Activated T-cell treated with anti-CD3 and anti-CD28 coated beads, Interleukin-2, amount 50 U/mL, for 72 hours (primary cell): ENCODE results near the gene SEMA6A. TPM values are rescaled to one million over a fixed set of nuclear protein-coding genes. Genes with fewer than 3 reads are reported as not detected.

Experiments
- ATAC-seq, 2 donors: fragments of 150-1000 bp; cut with Tn5 transposase; replicated peaks in 1 of 2; 2 replicates each; pipeline ENCODE4 v1.10.0; 2021; ENCODE audit warnings: moderate library complexity in 2 of 2, mild to moderate bottlenecking in 1 of 2
- DNase-seq, 2 donors: peaks; one replicate each; pipeline ENCODE4 v3.0.0; 2021 to 2022; ENCODE audit warnings: mixed read lengths in 1 of 2
- H3K27ac Mint-ChIP-seq: one replicate; pipeline ENCODE4 v1.8.0; 2022; ENCODE audit warnings: mild to moderate bottlenecking, moderate library complexity, mixed read lengths
- H3K27me3 Mint-ChIP-seq: one replicate; pipeline ENCODE4 v1.8.0; 2022; ENCODE audit warnings: low read depth, mixed read lengths
- H3K36me3 Mint-ChIP-seq, 2 donors: one replicate each; pipeline ENCODE4 v1.8.0; 2022; ENCODE audit warnings: mixed read lengths in 2 of 2, mild to moderate bottlenecking in 1 of 2; ENCODE audit not compliant: insufficient read depth in 2 of 2
- H3K4me1 Mint-ChIP-seq: one replicate; pipeline ENCODE4 v1.8.0; 2022; ENCODE audit warnings: low read depth, mixed read lengths
- H3K4me3 Mint-ChIP-seq, 2 donors: one replicate each; pipeline ENCODE4 v1.8.0; 2022; ENCODE audit warnings: mild to moderate bottlenecking in 2 of 2, mixed read lengths in 2 of 2, moderate library complexity in 2 of 2
- H3K9me3 Mint-ChIP-seq, 2 donors: one replicate each; pipeline ENCODE4 v1.8.0; 2022; ENCODE audit warnings: mixed read lengths in 2 of 2
- total RNA-seq, 2 donors: library from RNA; stranded (reverse); gene quantifications; one replicate each; pipeline ENCODE4 v1.2.3, GENCODE V29; 2022

Gene SEMA6A
- total RNA-seq, 2 donors from 2014 or later: 0.23 to 0.50 TPM

DNA sequence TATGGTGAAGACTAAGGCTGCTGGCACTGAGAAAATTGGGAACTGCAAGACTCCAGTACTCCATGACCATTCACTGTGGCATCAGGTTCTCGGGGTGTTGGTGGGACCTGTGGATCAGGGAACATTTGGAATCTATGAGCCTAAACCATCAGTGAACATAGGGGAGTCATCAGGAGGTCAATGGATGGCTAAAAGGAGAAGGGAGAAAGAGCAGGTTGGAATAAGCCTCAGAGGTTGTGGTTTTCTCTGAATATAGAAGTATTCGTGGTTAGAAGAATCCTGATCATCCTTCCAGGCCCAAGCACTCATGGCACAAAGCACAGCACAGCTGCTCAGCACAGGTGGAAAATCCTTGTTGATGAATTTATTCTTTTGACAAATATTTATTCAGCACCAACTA lies 156.6 kb downstream of the SEMA6A start:
- DNase-seq (no peak), ATAC-seq (no peak)
- Mint-ChIP-seq H3K36me3 (peaks cover 0 to 3% of the 10 kb centered on the region in 2 donors), H3K27me3 (no peaks in the 10 kb centered on the region), H3K27ac (no peak overlapping the region), H3K4me1 (no peaks in the 10 kb centered on the region), H3K4me3 (no peak overlapping the region), H3K9me3 (peaks cover 0 to 1% of the 10 kb centered on the region in 2 donors)

GRCh38 chr5:116415989-116416388 lies 158.6 kb downstream of the SEMA6A start:
- no peaks in the 10 kb centered on the region for H3K4me1 Mint-ChIP-seq
- H3K36me3 Mint-ChIP-seq: peaks cover 0 to 3% of the 10 kb centered on the region in 2 donors
- H3K9me3 Mint-ChIP-seq: no peaks in the 10 kb centered on the region
- no peaks in the 10 kb centered on the region for H3K27me3 Mint-ChIP-seq
- no peak overlapping the region for H3K4me3 Mint-ChIP-seq
- H3K27ac Mint-ChIP-seq: no peak overlapping the region
- ATAC-seq (no peak), DNase-seq (no peak)

DNA sequence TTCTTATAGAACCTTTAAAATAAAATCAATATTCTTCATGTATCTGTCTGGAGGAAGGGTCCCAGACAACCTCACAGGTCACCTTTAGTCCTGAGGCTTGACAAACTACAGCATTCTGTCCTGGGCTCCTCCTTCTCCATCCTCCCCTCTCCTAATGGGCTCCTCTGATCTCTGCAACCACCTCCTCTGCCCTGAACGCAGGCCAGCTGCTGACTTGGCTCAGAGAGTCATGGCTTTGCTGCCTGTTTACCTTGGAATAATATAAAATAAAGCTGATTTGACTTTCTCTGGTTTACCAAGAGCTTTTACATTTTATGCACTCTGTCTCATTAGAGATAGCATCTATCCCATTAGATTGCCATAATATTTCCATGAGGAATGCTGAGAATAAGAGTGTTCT lies 159.4 kb downstream of the SEMA6A start:
- Mint-ChIP-seq H3K4me1 (no peaks in the 10 kb centered on the region), H3K9me3 (no peaks in the 10 kb centered on the region), H3K27ac (no peak overlapping the region), H3K27me3 (no peaks in the 10 kb centered on the region), H3K4me3 (no peak overlapping the region), H3K36me3 (peaks cover 0 to 3% of the 10 kb centered on the region in 2 donors)
- no peak for ATAC-seq
- no peak for DNase-seq

- Mint-ChIP-seq H3K27me3 (no peaks in the 10 kb centered on the region), H3K36me3 (peaks cover 0 to 3% of the 10 kb centered on the region in 2 donors), H3K27ac (no peak overlapping the region), H3K9me3 (no peaks in the 10 kb centered on the region), H3K4me1 (no peaks in the 10 kb centered on the region), H3K4me3 (no peak overlapping the region)
- DNase-seq (no peak), ATAC-seq (no peak)
These were observed 163.5 kb downstream of the SEMA6A start for GRCh38 chr5:116411101-116411571.

DNA sequence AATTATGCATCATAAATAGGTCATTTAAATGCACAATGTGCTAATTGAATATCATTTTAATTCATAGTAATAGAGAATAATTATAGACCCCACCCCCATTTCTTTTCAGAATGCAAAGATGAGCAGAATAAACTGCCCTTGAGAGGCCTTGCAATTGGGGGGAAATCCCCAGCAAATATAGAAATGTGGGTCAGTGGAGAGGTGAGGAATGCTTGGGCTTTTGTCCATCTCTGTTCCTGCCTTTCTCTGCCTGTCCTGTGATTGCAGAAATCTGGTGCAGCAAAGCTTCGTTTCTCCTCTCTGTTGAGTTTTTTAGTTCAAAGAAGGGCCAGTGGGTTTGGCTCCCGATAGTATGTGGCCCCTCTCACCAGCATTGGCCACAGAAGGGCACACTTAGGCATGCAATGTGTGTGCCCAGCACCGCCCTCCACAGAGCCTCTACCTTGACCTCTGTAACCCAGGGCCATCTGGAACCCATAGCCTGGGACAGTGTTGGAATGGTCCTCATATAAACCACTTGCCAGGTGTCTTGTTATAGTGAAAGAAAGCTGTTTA lies 164.2 kb downstream of the SEMA6A start:
- no peaks in the 10 kb centered on the region for H3K4me1 Mint-ChIP-seq
- H3K27me3 Mint-ChIP-seq: no peaks in the 10 kb centered on the region
- no peaks in the 10 kb centered on the region for H3K9me3 Mint-ChIP-seq
- H3K4me3 Mint-ChIP-seq: no peak overlapping the region
- H3K36me3 Mint-ChIP-seq: peaks cover 0 to 3% of the 10 kb centered on the region in 2 donors
- no peak overlapping the region for H3K27ac Mint-ChIP-seq
- no peak for ATAC-seq
- no peak for DNase-seq

GRCh38 chr5:116409591-116410296 lies 164.9 kb downstream of the SEMA6A start:
- H3K36me3 Mint-ChIP-seq: peaks cover 0 to 3% of the 10 kb centered on the region in 2 donors
- H3K9me3 Mint-ChIP-seq: no peaks in the 10 kb centered on the region
- H3K4me1 Mint-ChIP-seq: no peaks in the 10 kb centered on the region
- DNase-seq (no peak), ATAC-seq (no peak)
- no peaks in the 10 kb centered on the region for H3K27me3 Mint-ChIP-seq
- H3K27ac Mint-ChIP-seq: no peak overlapping the region
- H3K4me3 Mint-ChIP-seq: no peak overlapping the region

DNA sequence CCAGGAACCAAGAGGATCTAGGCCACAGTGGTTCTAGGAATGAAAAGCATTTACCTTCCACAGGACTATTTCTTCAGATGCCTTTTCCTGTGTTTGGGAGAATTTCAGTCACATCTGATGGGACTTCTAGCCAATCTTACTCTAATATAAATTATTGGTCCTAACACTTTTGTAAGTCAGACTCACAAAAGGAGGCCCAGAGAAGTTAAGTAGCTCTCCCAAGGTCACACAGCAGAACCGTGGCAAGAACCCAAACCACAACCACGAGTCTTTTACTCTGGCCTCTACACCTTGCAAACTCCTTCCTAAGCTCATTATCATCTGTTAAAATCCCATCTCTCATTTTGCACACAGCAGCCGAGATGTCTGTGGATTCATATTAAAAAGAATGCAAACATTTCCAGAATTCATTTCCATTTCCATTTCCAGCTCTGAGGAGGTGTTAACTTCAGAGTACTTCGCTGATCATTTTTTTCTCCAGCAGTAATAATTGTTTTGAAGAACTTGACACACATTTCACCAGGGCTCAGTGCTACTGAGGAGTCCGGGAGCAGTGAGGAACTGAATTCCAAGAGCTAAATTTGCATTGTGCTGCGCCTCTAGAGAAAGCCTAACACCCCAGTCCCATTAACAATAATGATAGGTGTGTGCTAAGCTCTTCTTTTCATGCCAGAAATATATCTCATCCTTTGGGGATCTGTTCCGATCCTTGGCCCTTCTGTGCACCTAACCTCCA lies 168.1 kb downstream of the SEMA6A start:
- Mint-ChIP-seq H3K27me3 (no peaks in the 10 kb centered on the region), H3K9me3 (no peaks in the 10 kb centered on the region), H3K27ac (no peak overlapping the region)

GRCh38 chr5:116404792-116405191 lies 169.8 kb downstream of the SEMA6A start:
- DNase-seq: no peak
- H3K4me1 Mint-ChIP-seq: no peaks in the 10 kb centered on the region
- no peaks in the 10 kb centered on the region for H3K9me3 Mint-ChIP-seq
- no peak for ATAC-seq
- no peak overlapping the region for H3K27ac Mint-ChIP-seq
- H3K36me3 Mint-ChIP-seq: peaks cover 0 to 4% of the 10 kb centered on the region in 2 donors
- no peak overlapping the region for H3K4me3 Mint-ChIP-seq
- no peaks in the 10 kb centered on the region for H3K27me3 Mint-ChIP-seq

More for the DNA sequence above, 168.1 kb downstream of the SEMA6A start:
- H3K4me3 Mint-ChIP-seq: no peak overlapping the region
- peaks cover 0 to 4% of the 10 kb centered on the region in 2 donors for H3K36me3 Mint-ChIP-seq
- ATAC-seq: no peak
- H3K4me1 Mint-ChIP-seq: no peaks in the 10 kb centered on the region
- no peak for DNase-seq

GRCh38 chr5:116404016-116404415 lies 170.6 kb downstream of the SEMA6A start:
- Mint-ChIP-seq H3K36me3 (peaks cover 0 to 4% of the 10 kb centered on the region in 2 donors), H3K4me1 (no peaks in the 10 kb centered on the region), H3K27ac (no peak overlapping the region), H3K4me3 (no peak overlapping the region), H3K9me3 (no peaks in the 10 kb centered on the region), H3K27me3 (no peaks in the 10 kb centered on the region)
- DNase-seq: no peak
- no peak for ATAC-seq

DNA sequence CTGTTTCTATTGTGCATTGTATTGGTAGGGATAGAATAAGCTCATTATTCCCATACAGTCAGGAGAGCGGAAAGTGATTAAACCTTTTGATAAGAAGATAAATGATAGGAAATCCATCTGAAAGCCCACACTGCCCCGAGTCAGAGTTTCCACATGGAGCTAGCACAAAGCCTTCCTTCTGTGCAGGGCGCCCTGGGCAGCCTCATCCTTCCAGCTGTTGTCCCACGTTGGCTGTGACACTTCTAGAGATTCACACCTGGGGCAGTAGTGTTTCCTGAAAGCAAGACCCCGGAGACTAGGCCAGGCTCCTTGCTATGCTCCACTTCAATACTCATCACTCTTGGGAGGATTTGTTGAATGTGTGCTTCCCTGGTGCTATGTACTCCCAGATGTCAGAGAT lies 172.4 kb downstream of the SEMA6A start:
- no peak for ATAC-seq
- Mint-ChIP-seq H3K27me3 (no peaks in the 10 kb centered on the region), H3K27ac (no peak overlapping the region), H3K36me3 (peaks cover 0 to 4% of the 10 kb centered on the region in 2 donors), H3K4me3 (no peak overlapping the region), H3K4me1 (no peaks in the 10 kb centered on the region), H3K9me3 (no peaks in the 10 kb centered on the region)
- no peak for DNase-seq

DNA sequence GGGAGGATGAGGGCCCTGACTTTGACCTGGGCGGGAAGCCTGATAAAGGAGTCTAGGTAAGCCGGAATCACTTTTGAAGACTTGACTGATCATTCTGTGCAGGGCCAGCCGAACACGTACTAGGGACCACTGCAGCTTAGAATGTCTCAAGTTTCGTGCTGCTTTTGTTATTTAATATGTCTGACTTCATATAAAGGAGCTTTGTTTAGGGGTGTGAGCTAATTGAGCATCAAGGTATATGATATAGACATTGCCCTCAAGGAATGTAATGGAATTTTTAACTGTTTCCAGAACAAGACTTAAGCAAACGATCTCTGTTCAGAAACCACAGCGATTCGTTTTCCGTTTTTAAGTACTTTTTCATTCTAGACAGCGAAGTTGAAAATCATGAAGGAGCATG lies 173.0 kb downstream of the SEMA6A start:
- ATAC-seq (no peak), DNase-seq (no peak)
- H3K36me3 Mint-ChIP-seq: peaks cover 0 to 2% of the 10 kb centered on the region in 2 donors
- H3K27me3 Mint-ChIP-seq: no peaks in the 10 kb centered on the region
- H3K27ac Mint-ChIP-seq: no peak overlapping the region
- no peak overlapping the region for H3K4me3 Mint-ChIP-seq
- H3K9me3 Mint-ChIP-seq: no peaks in the 10 kb centered on the region
- no peaks in the 10 kb centered on the region for H3K4me1 Mint-ChIP-seq

DNA sequence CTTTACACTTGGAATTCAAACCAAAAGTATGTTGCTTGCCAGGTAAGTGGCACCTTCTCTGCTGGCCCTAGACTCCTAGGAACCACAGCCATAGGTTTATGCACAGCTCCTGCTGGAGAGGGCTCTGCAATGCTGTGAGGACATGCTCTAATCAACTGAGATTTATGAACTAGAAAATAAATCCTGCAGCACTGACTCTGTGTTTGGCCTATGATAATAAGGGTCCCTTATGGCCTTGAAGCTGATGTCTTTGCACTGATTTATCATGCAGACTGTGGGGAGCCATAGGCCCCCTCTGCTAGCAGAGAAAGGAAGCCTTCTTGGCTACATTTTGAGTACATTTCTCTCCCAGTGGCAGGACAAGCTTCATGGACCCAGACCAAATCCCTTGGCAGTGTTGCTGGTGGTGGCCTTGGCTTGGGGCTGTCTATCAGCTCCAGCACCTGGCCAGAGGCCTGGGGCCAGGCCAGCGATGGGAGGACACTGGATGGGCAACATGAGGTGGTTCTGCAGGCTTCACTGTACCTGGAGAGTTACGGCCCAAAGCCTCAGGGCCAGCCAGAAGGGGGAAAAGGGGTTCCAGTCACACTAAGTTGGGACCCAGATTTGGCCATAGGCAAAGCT lies 178.0 kb downstream of the SEMA6A start:
- Mint-ChIP-seq H3K9me3 (peaks cover 0 to 1% of the 10 kb centered on the region in 2 donors), H3K4me1 (no peaks in the 10 kb centered on the region), H3K27me3 (no peaks in the 10 kb centered on the region), H3K4me3 (no peak overlapping the region), H3K27ac (no peak overlapping the region), H3K36me3 (no peaks in the 10 kb centered on the region)
- ATAC-seq (no peak), DNase-seq (no peak)

GRCh38 chr5:116395631-116396203 lies 178.9 kb downstream of the SEMA6A start:
- Mint-ChIP-seq H3K4me1 (no peaks in the 10 kb centered on the region), H3K36me3 (no peaks in the 10 kb centered on the region), H3K4me3 (no peak overlapping the region), H3K9me3 (peaks cover 0 to 1% of the 10 kb centered on the region in 2 donors), H3K27me3 (no peaks in the 10 kb centered on the region), H3K27ac (no peak overlapping the region)
- DNase-seq (no peak), ATAC-seq (no peak)
